ENCODE data around the gene FKBP15. TPM values are rescaled to one million over a fixed set of nuclear protein-coding genes. Genes with fewer than 3 reads are reported as not detected.

FKBP15 gene
- total RNA-seq, 1 experiment from 2014 or later: 14.9 TPM

GRCh38 chr9:113223963-113224362 is 2.9 kb upstream of the FKBP15 start:
- no peak overlapping the region for H3K27ac Mint-ChIP-seq
- CTCF ChIA-PET: no interaction called here
- no peak for DNase-seq (ENCODE audit: low spot score)
- no peaks in the 10 kb centered on the region for H3K9me3 Mint-ChIP-seq
- no peaks in the 10 kb centered on the region for H3K27me3 Mint-ChIP-seq (ENCODE audit: low read depth)
- peaks cover 26% of the 10 kb centered on the region for H3K4me1 Mint-ChIP-seq
- peak; percentile 81 for TF ChIP-seq GABPB1 (CRISPR knock-in tag; IDR thresholded peaks at IDR 0.05)
- TF ChIP-seq ZNF512 (CRISPR knock-in tag; IDR thresholded peaks at IDR 0.05; ENCODE audit: borderline replicate concordance): no peak
- H3K4me3 Mint-ChIP-seq: no peak overlapping the region
- H3K36me3 Mint-ChIP-seq: peaks cover 6% of the 10 kb centered on the region
- ATAC-seq: no peak
- POLR2A ChIA-PET: no interaction called here

- no peak for DNase-seq (ENCODE audit: low spot score)
- no peaks in the 10 kb centered on the region for H3K27me3 Mint-ChIP-seq (ENCODE audit: low read depth)
- ChIA-PET POLR2A (interaction anchor here (0.6 to 2.4 kb wide), 2 partner anchors 19 to 72 kb away, joined by 3 to 18 read pairs; partner anchors contain the start of gene SLC31A2), CTCF (interaction anchor here (1.1 to 3.1 kb wide), 2 partner anchors 53 to 369 kb away, joined by 3 to 24 read pairs; partner anchors contain the start of genes CDC26 and PRPF4)
- peak overlapping the region; percentile 95 for H3K27ac Mint-ChIP-seq
- TF ChIP-seq RORB (CRISPR knock-in tag; IDR thresholded peaks at IDR 0.05) (no peak), MAX (CRISPR knock-in tag; IDR thresholded peaks at IDR 0.05) (no peak), GABPB1 (CRISPR knock-in tag; IDR thresholded peaks at IDR 0.05) (peak; percentile 97), ZSCAN18 (CRISPR knock-in tag; IDR thresholded peaks at IDR 0.05) (no peak), CBFB (CRISPR knock-in tag; IDR thresholded peaks at IDR 0.05; ENCODE audit: low read depth) (no peak), CDX4 (CRISPR knock-in tag; IDR thresholded peaks at IDR 0.05; ENCODE audit: borderline replicate concordance) (no peak), ZNF671 (CRISPR knock-in tag; IDR thresholded peaks at IDR 0.05) (no peak)
- H3K4me3 Mint-ChIP-seq: peak overlapping the region; percentile 98
- H3K4me1 Mint-ChIP-seq: peaks cover 26% of the 10 kb centered on the region
- H3K9me3 Mint-ChIP-seq: no peaks in the 10 kb centered on the region
- ATAC-seq: no peak
- peaks cover 6% of the 10 kb centered on the region for H3K36me3 Mint-ChIP-seq
These were observed 1.4 kb upstream of the FKBP15 start for GRCh38 chr9:113222482-113222841.

GRCh38 chr9:113221800-113222481 is 864 bp upstream of the FKBP15 start:
- peak overlapping the region; percentile 95 for H3K27ac Mint-ChIP-seq
- peaks cover 6% of the 10 kb centered on the region for H3K36me3 Mint-ChIP-seq
- POLR2A ChIA-PET: interaction anchor here (0.6 to 2.4 kb wide), 6 partner anchors 19 to 356 kb away, joined by 3 to 18 read pairs (median 5); partner anchors contain the start of genes CDC26, PRPF4 and SLC31A2
- H3K27me3 Mint-ChIP-seq (ENCODE audit: low read depth): no peaks in the 10 kb centered on the region
- ATAC-seq (no peak), DNase-seq (ENCODE audit: low spot score) (no peak)
- H3K4me3 Mint-ChIP-seq: peak overlapping the region; percentile 98
- H3K4me1 Mint-ChIP-seq: peaks cover 26% of the 10 kb centered on the region
- CTCF ChIA-PET: interaction anchor here (1.1 to 3.1 kb wide), 4 partner anchors 53 to 369 kb away, joined by 3 to 24 read pairs (median 6); partner anchors contain the start of genes ALAD, CDC26, PRPF4 and SLC31A2
- no peaks in the 10 kb centered on the region for H3K9me3 Mint-ChIP-seq
- TF ChIP-seq ZNF423 (CRISPR knock-in tag; IDR thresholded peaks at IDR 0.05) (no peak), ZNF281 (CRISPR knock-in tag; IDR thresholded peaks at IDR 0.05) (no peak), NR2C2 (CRISPR knock-in tag; IDR thresholded peaks at IDR 0.05) (no peak), NR1H2 (CRISPR knock-in tag; IDR thresholded peaks at IDR 0.05) (no peak), FOXP4 (CRISPR knock-in tag; IDR thresholded peaks at IDR 0.05) (no peak), ETV6 (CRISPR knock-in tag; IDR thresholded peaks at IDR 0.05) (no peak), NFE2L1 (CRISPR knock-in tag; IDR thresholded peaks at IDR 0.05) (no peak), NFYB (CRISPR knock-in tag; conservative IDR thresholded peaks at IDR 0.05; ENCODE audit: low read depth) (no peak), E2F1 (CRISPR knock-in tag; IDR thresholded peaks at IDR 0.05) (no peak), ZNF317 (CRISPR knock-in tag; IDR thresholded peaks at IDR 0.05; ENCODE audit: borderline replicate concordance, low read depth) (no peak), MAX (CRISPR knock-in tag; IDR thresholded peaks at IDR 0.05) (no peak), SP1 (CRISPR knock-in tag; conservative IDR thresholded peaks at IDR 0.05) (no peak)
